Measurements from ENCODE around the gene KCNAB2.

GRCh38 chr1:6009120-6010040 lies 36.3 kb upstream of the KCNAB2 start:
- TF ChIP-seq CTCF (IDR thresholded peaks at IDR 0.05; ENCODE audit: low read length) (no peak), EZH2 (optimal IDR thresholded peaks at IDR 0.05; ENCODE audit: low read depth, low read length) (no peak)

Data from MM.1S (cell line).